ENCODE data around the gene CDKL2.
"Not testable (repeated sequence)": the region's sequence is repeated elsewhere in the genome, so short reads cannot be mapped to it uniquely, and the experiment has no call there.

The CDKL2 gene

GRCh38 chr4:75564023-75564422, 66.3 kb downstream of the CDKL2 start:
- no peak overlapping the region for H3K27ac ChIP-seq (ENCODE audit: low read depth, low read length)
- peaks cover 0 to 3% of the 10 kb centered on the region in 2 donors for H3K4me1 ChIP-seq (ENCODE audit: control insufficient read depth in 1 of 2, insufficient read depth in 2 of 2, low read length in 2 of 2)
- H3K27me3 ChIP-seq (ENCODE audit: control insufficient read depth in 1 of 2, insufficient read depth in 2 of 2, low read length in 2 of 2) = no peaks in the 10 kb centered on the region
- H3K9me3 ChIP-seq (ENCODE audit: control insufficient read depth in 1 of 2, low read length in 2 of 2) = no peaks in the 10 kb centered on the region
- no peak overlapping the region for H3K9ac ChIP-seq (ENCODE audit: low read depth in 1 of 2, low read length in 2 of 2)
- no peak overlapping the region for H3K4me3 ChIP-seq (ENCODE audit: low read depth in 1 of 2, low read length in 2 of 2)
- H3K36me3 ChIP-seq (ENCODE audit: control insufficient read depth in 1 of 2, insufficient read depth in 2 of 2, low read length in 2 of 2) = no peaks in the 10 kb centered on the region

- Histone ChIP-seq H3K27me3 (ENCODE audit: control insufficient read depth in 1 of 2, insufficient read depth in 2 of 2, low read length in 2 of 2) (no peaks in the 10 kb centered on the region), H3K9ac (ENCODE audit: low read depth in 1 of 2, low read length in 2 of 2) (no peak overlapping the region), H3K4me3 (ENCODE audit: low read depth in 1 of 2, low read length in 2 of 2) (no peak overlapping the region), H3K9me3 (ENCODE audit: control insufficient read depth in 1 of 2, low read length in 2 of 2) (no peaks in the 10 kb centered on the region), H3K36me3 (ENCODE audit: control insufficient read depth in 1 of 2, insufficient read depth in 2 of 2, low read length in 2 of 2) (no peaks in the 10 kb centered on the region), H3K27ac (ENCODE audit: low read depth, low read length) (no peak overlapping the region), H3K4me1 (ENCODE audit: control insufficient read depth in 1 of 2, insufficient read depth in 2 of 2, low read length in 2 of 2) (no peaks in the 10 kb centered on the region)
Measured at GRCh38 chr4:75561789-75562188, 68.5 kb downstream of the CDKL2 start.

- Histone ChIP-seq H3K27ac (ENCODE audit: low read depth, low read length) (no peak overlapping the region), H3K9ac (ENCODE audit: low read depth in 1 of 2, low read length in 2 of 2) (no peak overlapping the region), H3K4me3 (ENCODE audit: low read depth in 1 of 2, low read length in 2 of 2) (no peak overlapping the region), H3K9me3 (ENCODE audit: control insufficient read depth in 1 of 2, low read length in 2 of 2) (no peaks in the 10 kb centered on the region), H3K36me3 (ENCODE audit: control insufficient read depth in 1 of 2, insufficient read depth in 2 of 2, low read length in 2 of 2) (no peaks in the 10 kb centered on the region), H3K4me1 (ENCODE audit: control insufficient read depth in 1 of 2, insufficient read depth in 2 of 2, low read length in 2 of 2) (no peaks in the 10 kb centered on the region), H3K27me3 (ENCODE audit: control insufficient read depth in 1 of 2, insufficient read depth in 2 of 2, low read length in 2 of 2) (no peaks in the 10 kb centered on the region)
Measured at GRCh38 chr4:75557696-75558095, 72.6 kb downstream of the CDKL2 start.

GRCh38 chr4:75555294-75556164, 74.8 kb downstream of the CDKL2 start, which contains the start of gene ODAPH:
TSS of gene ODAPH (plus strand) at chr4:75556066. CDS start at chr4:75556083, 17 bp downstream.
- Histone ChIP-seq H3K4me3 (ENCODE audit: low read depth in 1 of 2, low read length in 2 of 2) (peak within 1 kb of the TSS in 1 of 2 donors; percentile 30), H3K9me3 (ENCODE audit: control insufficient read depth in 1 of 2, low read length in 2 of 2) (no peaks in the 10 kb centered on the region), H3K27ac (ENCODE audit: low read depth, low read length) (no peak within 1 kb of the TSS), H3K9ac (ENCODE audit: low read depth in 1 of 2, low read length in 2 of 2) (no peak within 1 kb of the TSS), H3K27me3 (ENCODE audit: control insufficient read depth in 1 of 2, insufficient read depth in 2 of 2, low read length in 2 of 2) (no peaks in the 10 kb centered on the region), H3K4me1 (ENCODE audit: control insufficient read depth in 1 of 2, insufficient read depth in 2 of 2, low read length in 2 of 2) (no peaks in the 10 kb centered on the region), H3K36me3 (ENCODE audit: control insufficient read depth in 1 of 2, insufficient read depth in 2 of 2, low read length in 2 of 2) (no peaks in the 10 kb centered on the region)

GRCh38 chr4:75552452-75552851, 77.9 kb downstream of the CDKL2 start:
- no peak overlapping the region for H3K27ac ChIP-seq (ENCODE audit: low read depth, low read length)
- no peaks in the 10 kb centered on the region for H3K4me1 ChIP-seq (ENCODE audit: control insufficient read depth in 1 of 2, insufficient read depth in 2 of 2, low read length in 2 of 2)
- H3K9me3 ChIP-seq (ENCODE audit: control insufficient read depth in 1 of 2, low read length in 2 of 2) = no peaks in the 10 kb centered on the region
- no peaks in the 10 kb centered on the region for H3K27me3 ChIP-seq (ENCODE audit: control insufficient read depth in 1 of 2, insufficient read depth in 2 of 2, low read length in 2 of 2)
- H3K4me3 ChIP-seq (ENCODE audit: low read depth in 1 of 2, low read length in 2 of 2) = no peak overlapping the region
- H3K36me3 ChIP-seq (ENCODE audit: control insufficient read depth in 1 of 2, insufficient read depth in 2 of 2, low read length in 2 of 2) = no peaks in the 10 kb centered on the region
- H3K9ac ChIP-seq (ENCODE audit: low read depth in 1 of 2, low read length in 2 of 2) = no peak overlapping the region

GRCh38 chr4:75549019-75549418, 81.3 kb downstream of the CDKL2 start:
- H3K36me3 ChIP-seq (ENCODE audit: control insufficient read depth in 1 of 2, insufficient read depth in 2 of 2, low read length in 2 of 2) = no peaks in the 10 kb centered on the region

GRCh38 chr4:75547647-75548387, 82.5 kb downstream of the CDKL2 start:
- Histone ChIP-seq H3K9ac (ENCODE audit: low read depth in 1 of 2, low read length in 2 of 2) (no peak overlapping the region), H3K4me1 (ENCODE audit: control insufficient read depth in 1 of 2, insufficient read depth in 2 of 2, low read length in 2 of 2) (no peaks in the 10 kb centered on the region), H3K36me3 (ENCODE audit: control insufficient read depth in 1 of 2, insufficient read depth in 2 of 2, low read length in 2 of 2) (no peaks in the 10 kb centered on the region), H3K27ac (ENCODE audit: low read depth, low read length) (no peak overlapping the region), H3K9me3 (ENCODE audit: control insufficient read depth in 1 of 2, low read length in 2 of 2) (no peaks in the 10 kb centered on the region), H3K27me3 (ENCODE audit: control insufficient read depth in 1 of 2, insufficient read depth in 2 of 2, low read length in 2 of 2) (no peaks in the 10 kb centered on the region), H3K4me3 (ENCODE audit: low read depth in 1 of 2, low read length in 2 of 2) (no peak overlapping the region)

More at GRCh38 chr4:75549019-75549418, 81.3 kb downstream of the CDKL2 start:
- Histone ChIP-seq H3K27me3 (ENCODE audit: control insufficient read depth in 1 of 2, insufficient read depth in 2 of 2, low read length in 2 of 2) (no peaks in the 10 kb centered on the region), H3K27ac (ENCODE audit: low read depth, low read length) (no peak overlapping the region), H3K9me3 (ENCODE audit: control insufficient read depth in 1 of 2, low read length in 2 of 2) (no peaks in the 10 kb centered on the region), H3K4me1 (ENCODE audit: control insufficient read depth in 1 of 2, insufficient read depth in 2 of 2, low read length in 2 of 2) (no peaks in the 10 kb centered on the region), H3K9ac (ENCODE audit: low read depth in 1 of 2, low read length in 2 of 2) (no peak overlapping the region), H3K4me3 (ENCODE audit: low read depth in 1 of 2, low read length in 2 of 2) (no peak overlapping the region)

GRCh38 chr4:75545526-75545925, 84.8 kb downstream of the CDKL2 start:
- H3K36me3 ChIP-seq (ENCODE audit: control insufficient read depth in 1 of 2, insufficient read depth in 2 of 2, low read length in 2 of 2) = no peaks in the 10 kb centered on the region
- no peak overlapping the region for H3K4me3 ChIP-seq (ENCODE audit: low read depth in 1 of 2, low read length in 2 of 2)
- H3K27ac ChIP-seq (ENCODE audit: low read depth, low read length) = no peak overlapping the region
- no peak overlapping the region for H3K9ac ChIP-seq (ENCODE audit: low read depth in 1 of 2, low read length in 2 of 2)
- no peaks in the 10 kb centered on the region for H3K4me1 ChIP-seq (ENCODE audit: control insufficient read depth in 1 of 2, insufficient read depth in 2 of 2, low read length in 2 of 2)
- no peaks in the 10 kb centered on the region for H3K27me3 ChIP-seq (ENCODE audit: control insufficient read depth in 1 of 2, insufficient read depth in 2 of 2, low read length in 2 of 2)
- H3K9me3 ChIP-seq (ENCODE audit: control insufficient read depth in 1 of 2, low read length in 2 of 2) = no peaks in the 10 kb centered on the region

- H3K27me3 ChIP-seq (ENCODE audit: control insufficient read depth in 1 of 2, insufficient read depth in 2 of 2, low read length in 2 of 2) = no peaks in the 10 kb centered on the region
- no peak overlapping the region for H3K27ac ChIP-seq (ENCODE audit: low read depth, low read length)
- no peaks in the 10 kb centered on the region for H3K4me1 ChIP-seq (ENCODE audit: control insufficient read depth in 1 of 2, insufficient read depth in 2 of 2, low read length in 2 of 2)
- H3K9ac ChIP-seq (ENCODE audit: low read depth in 1 of 2, low read length in 2 of 2) = no peak overlapping the region
- no peaks in the 10 kb centered on the region for H3K36me3 ChIP-seq (ENCODE audit: control insufficient read depth in 1 of 2, insufficient read depth in 2 of 2, low read length in 2 of 2)
- H3K9me3 ChIP-seq (ENCODE audit: control insufficient read depth in 1 of 2, low read length in 2 of 2) = no peaks in the 10 kb centered on the region
- H3K4me3 ChIP-seq (ENCODE audit: low read depth in 1 of 2, low read length in 2 of 2) = no peak overlapping the region
Measured at GRCh38 chr4:75544870-75545269, 85.5 kb downstream of the CDKL2 start.

- not testable (repeated sequence) for H3K27ac ChIP-seq (ENCODE audit: low read depth, low read length); H3K9ac ChIP-seq (ENCODE audit: low read depth in 1 of 2, low read length in 2 of 2); H3K27me3 ChIP-seq (ENCODE audit: control insufficient read depth in 1 of 2, insufficient read depth in 2 of 2, low read length in 2 of 2); H3K4me3 ChIP-seq (ENCODE audit: low read depth in 1 of 2, low read length in 2 of 2); H3K36me3 ChIP-seq (ENCODE audit: control insufficient read depth in 1 of 2, insufficient read depth in 2 of 2, low read length in 2 of 2); H3K9me3 ChIP-seq (ENCODE audit: control insufficient read depth in 1 of 2, low read length in 2 of 2); H3K4me1 ChIP-seq (ENCODE audit: control insufficient read depth in 1 of 2, insufficient read depth in 2 of 2, low read length in 2 of 2)
Measured at GRCh38 chr4:75544220-75544619, 86.1 kb downstream of the CDKL2 start.
